Pancreas (tissue), 10 donors: ENCODE data around the gene ZNF662. TPM values are rescaled to one million over a fixed set of nuclear protein-coding genes. Genes with fewer than 3 reads are reported as not detected.

ENCODE experiments used
- ATAC-seq, 4 donors: fragments of 200-7000 bp; cut with Tn5 transposase; one replicate each; pipeline versions ENCODE4 v1.8.0 to v1.9.1; 2020; ENCODE audit warnings: mild to moderate bottlenecking in 4 of 4, moderate library complexity in 4 of 4
- DNase-seq, 6 donors: peaks; one replicate each; pipeline ENCODE4 v3.0.0-alpha.2; 2020
- FAIRE-seq: peaks from 2 replicates; lab custom pipeline; 2012; peaks lifted over from hg19 to GRCh38; lab: Jason Lieb, UNC
- H3K27ac ChIP-seq, 4 donors: fragments of 200-600 bp; sonication (generic); 1 replicate in 3 of 4; 2 replicates in 1 of 4; pipeline versions ENCODE4 v1.5.0 to v1.8.0; 2020
- H3K27me3 ChIP-seq, 4 donors: fragments of 200-600 bp; one replicate each; pipeline ENCODE4 v1.8.0; 2021
- H3K36me3 ChIP-seq, 3 donors: fragments of 200-600 bp; sonication (generic) in 1 of 3; one replicate each; pipeline versions ENCODE4 v1.5.0 to v1.8.0; 2020 to 2021
- H3K4me1 ChIP-seq, 3 donors: fragments of 200-600 bp; one replicate each; pipeline ENCODE4 v1.8.0; 2021
- H3K4me3 ChIP-seq, 4 donors: fragments of 200-600 bp; sonication (generic) in 2 of 4; one replicate each; pipeline versions ENCODE4 v1.5.0 to v1.8.0; 2020 to 2021
- H3K9me3 ChIP-seq, 4 donors: fragments of 200-600 bp; one replicate each; pipeline ENCODE4 v1.8.0; 2021
- CTCF ChIP-seq, 4 donors: fragments of 200-600 bp; sonication (generic) in 3 of 4; IDR thresholded peaks; one replicate each; pipeline versions ENCODE4 v1.5.0 to v1.8.0; 2021; ENCODE audit warnings: antibody characterized with exemption in 4 of 4
- WGBS, 2 donors: extraction: QIAGEN DNeasy Blood & Tissue Kit; methylation state at CpG; one replicate each; pipeline ENCODE4 v1.1.7; 2013; 5-methylcytosine and 5-hydroxymethylcytosine counted together
- intact Hi-C, 3 donors: fragments of 100-400 bp; cut with DNase I; formaldehyde crosslinking; loops; one replicate each; pipeline versions ENCODE4 v1.11.1 to v1.14.2; 2022
- polyA plus RNA-seq, 2 donors: library from polyadenylated mRNA; stranded (reverse); fragments of 200-250 nt; gene quantifications; one replicate each; pipeline ENCODE4 v1.2.3, GENCODE V29; 2013
- total RNA-seq, 6 donors: library from RNA; stranded (reverse); fragmentation: NEBNext Ultra II Directional in 4 of 6; extraction: Animal tissue kit (Norgen Biotek cat#: 25700) in 4 of 6; gene quantifications; one replicate each; pipeline versions ENCODE4 v1.2.1 to v1.2.4, GENCODE V29; 2021 to 2023
- donor health status: healthy with polysubstance abuse.
- donor health status: DM: no; HTN: no; CAD: no; lungs with moderate emphysema.
- donor health status: DM: no; HTN: no; CAD: no.
- donor health status: control.
- donor health status: control.
- donor health status: Bipolar disorder and iron deficiency.
- donor health status: DM: yes; HTN: yes; CAD: no.
- donor health status: DM: no; HTN: no; CAD: no.
- donor health status: DM: no; HTN: no; CAD: no.
- donor health status: DM: yes; HTN: yes; CAD: no.

The ZNF662 gene
- total and polyA plus RNA-seq, 8 donors = 5.4 to 10.3 (median 8.4) TPM

GRCh38 chr3:42960282-42960681 lies 54.3 kb downstream of the ZNF662 start:
- intact Hi-C loops = loop anchor here in 2 of 3 donors (10.0 kb wide), 1 partner anchor 195 kb away; no protein-coding TSS in a partner anchor
- Histone ChIP-seq H3K9me3 (no peaks in the 10 kb centered on the region), H3K27ac (no peak overlapping the region), H3K4me1 (no peaks in the 10 kb centered on the region), H3K27me3 (no peaks in the 10 kb centered on the region), H3K36me3 (no peaks in the 10 kb centered on the region), H3K4me3 (no peak overlapping the region)
- no peak for DNase-seq
- no peak for FAIRE-seq
- no peak for ATAC-seq
- no peak for TF ChIP-seq CTCF (IDR thresholded peaks at IDR 0.05)
- 42 to 45% methylated on average over 5 of the region's 5 CpGs for WGBS, 2 donors

GRCh38 chr3:42960786-42961185 lies 54.8 kb downstream of the ZNF662 start:
- H3K27me3 ChIP-seq = no peaks in the 10 kb centered on the region

GRCh38 chr3:42961633-42962032 lies 55.7 kb downstream of the ZNF662 start:
- Histone ChIP-seq H3K27me3 (no peaks in the 10 kb centered on the region), H3K27ac (no peak overlapping the region), H3K4me3 (no peak overlapping the region), H3K36me3 (no peaks in the 10 kb centered on the region), H3K9me3 (no peaks in the 10 kb centered on the region), H3K4me1 (no peaks in the 10 kb centered on the region)
- ATAC-seq = peak; percentile 56 to 81 (median 79)
- intact Hi-C loops = loop anchor here in 2 of 3 donors (10.0 kb wide), 1 partner anchor 193 kb away; no protein-coding TSS in a partner anchor
- TF ChIP-seq CTCF (IDR thresholded peaks at IDR 0.05) = peak; percentile 31 to 59 (median 42)
- DNase-seq = peak in 1 of 6 donors; percentile 50
- peak; percentile 79 for FAIRE-seq
- WGBS, 2 donors = 4 to 6% methylated on average over 4 of the region's 4 CpGs

More at GRCh38 chr3:42960786-42961185, 54.8 kb downstream of the ZNF662 start:
- 85 to 86% methylated on average over 1 of the region's 1 CpG for WGBS, 2 donors
- Histone ChIP-seq H3K9me3 (no peaks in the 10 kb centered on the region), H3K27ac (no peak overlapping the region), H3K4me1 (no peaks in the 10 kb centered on the region), H3K4me3 (no peak overlapping the region), H3K36me3 (no peaks in the 10 kb centered on the region)
- no peak for FAIRE-seq
- no peak for ATAC-seq
- intact Hi-C loops = loop anchor here in 2 of 3 donors (10.0 kb wide), 1 partner anchor 194 kb away; no protein-coding TSS in a partner anchor
- DNase-seq = no peak
- no peak for TF ChIP-seq CTCF (IDR thresholded peaks at IDR 0.05)

GRCh38 chr3:42963269-42963668 lies 57.3 kb downstream of the ZNF662 start:
- intact Hi-C loops = loop anchor here in 2 of 3 donors (10.0 kb wide), 1 partner anchor 192 kb away; no protein-coding TSS in a partner anchor
- H3K27ac ChIP-seq = no peak overlapping the region
- no peak overlapping the region for H3K4me3 ChIP-seq
- no peaks in the 10 kb centered on the region for H3K9me3 ChIP-seq
- no peaks in the 10 kb centered on the region for H3K4me1 ChIP-seq
- H3K27me3 ChIP-seq = no peaks in the 10 kb centered on the region
- DNase-seq (no peak), FAIRE-seq (no peak), ATAC-seq (no peak)
- 59 to 64% methylated on average over 2 of the region's 2 CpGs for WGBS, 2 donors
- no peak for TF ChIP-seq CTCF (IDR thresholded peaks at IDR 0.05)
- H3K36me3 ChIP-seq = no peaks in the 10 kb centered on the region

- no peaks in the 10 kb centered on the region for H3K36me3 ChIP-seq
- ATAC-seq = no peak
- TF ChIP-seq CTCF (IDR thresholded peaks at IDR 0.05) = no peak
- no peak for FAIRE-seq
- H3K4me1 ChIP-seq = no peaks in the 10 kb centered on the region
- DNase-seq = no peak
- H3K27me3 ChIP-seq = no peaks in the 10 kb centered on the region
- intact Hi-C loops = loop anchor here in 2 of 3 donors (10.0 kb wide), 1 partner anchor 191 kb away; no protein-coding TSS in a partner anchor
- no peak overlapping the region for H3K4me3 ChIP-seq
- no peak overlapping the region for H3K27ac ChIP-seq
- H3K9me3 ChIP-seq = no peaks in the 10 kb centered on the region
- WGBS, 2 donors = 79 to 86% methylated on average over 4 of the region's 4 CpGs
Measured at GRCh38 chr3:42964266-42964665, 58.3 kb downstream of the ZNF662 start.
